ENCODE data around the gene WASHC3. TPM values are rescaled to one million over a fixed set of nuclear protein-coding genes. Genes with fewer than 3 reads are reported as not detected.

The WASHC3 gene
- total and polyA plus RNA-seq, 2 donors (not counting 3 experiments of a cell fraction or from before 2014, with no cell fraction given), result 27.8 to 28.8 TPM

DNA sequence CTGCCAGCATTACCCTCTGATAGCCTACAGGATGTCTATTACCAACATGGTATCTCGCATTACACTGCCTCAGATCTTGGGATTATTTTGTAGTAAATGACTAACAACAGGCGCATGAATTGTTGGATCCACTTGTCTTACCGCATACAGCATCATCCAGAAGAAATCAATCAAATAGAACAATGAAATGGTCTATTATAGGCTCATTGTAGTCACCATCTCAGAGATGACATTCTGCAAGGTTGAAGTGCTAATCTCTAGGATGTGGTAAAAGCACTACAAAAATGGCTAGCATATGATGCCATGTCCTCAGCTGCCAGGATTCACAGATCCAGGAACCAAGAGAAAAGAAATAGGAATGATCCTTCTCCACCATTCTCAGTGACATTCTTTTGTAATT, 52.0 kb downstream of the WASHC3 start:
- TF ChIP-seq GATA2 (IDR thresholded peaks at IDR 0.05; ENCODE audit: insufficient read depth, insufficient read length, low read depth, low read length), result no peak
- no peak for TF ChIP-seq POLR2AphosphoS5 (IDR thresholded peaks at IDR 0.05; ENCODE audit: insufficient read depth, low read depth, low read length)
- TF ChIP-seq POLR2A (IDR thresholded peaks at IDR 0.05; ENCODE audit: low read depth, low read length), result no peak
- TF ChIP-seq CTCF (IDR thresholded peaks at IDR 0.05; ENCODE audit: extremely low read depth in 1 of 2, insufficient read depth in 1 of 2, low read depth in 1 of 2, low read length in 2 of 2), result no peak
- no peak for TF ChIP-seq MYC (IDR thresholded peaks at IDR 0.05; ENCODE audit: low read depth, low read length)
- TF ChIP-seq EZH2 (IDR thresholded peaks at IDR 0.05; ENCODE audit: borderline replicate concordance, low read depth, low read length, severe bottlenecking), result no peak
- no peak for TF ChIP-seq FOS (IDR thresholded peaks at IDR 0.05; ENCODE audit: borderline replicate concordance, insufficient read depth, low read length)
- no peak for TF ChIP-seq JUN (IDR thresholded peaks at IDR 0.05; ENCODE audit: borderline replicate concordance, insufficient read depth, insufficient read length, low read depth)
- TF ChIP-seq MAX (IDR thresholded peaks at IDR 0.05; ENCODE audit: insufficient read depth, insufficient read length), result no peak
- H3K9ac ChIP-seq (replicated peaks; ENCODE audit: extremely low read depth, insufficient read depth, low read length), result no peak overlapping the region
- H3K79me2 ChIP-seq (ENCODE audit: control insufficient read depth, insufficient read depth, low read length), result no peaks in the 10 kb centered on the region
- H3K9me3 ChIP-seq (replicated peaks; ENCODE audit: control insufficient read depth, insufficient read depth, low read length), result no peaks in the 10 kb centered on the region
- no peak overlapping the region for H3K27ac ChIP-seq (ENCODE audit: insufficient read depth, low read depth, low read length)
- CTCF ChIA-PET, result no interaction called here
- no peaks in the 10 kb centered on the region for H3K4me1 ChIP-seq (ENCODE audit: control insufficient read depth, extremely low read depth, insufficient read depth, low read length)
- POLR2A ChIA-PET, result no interaction called here
- H3K4me3 ChIP-seq (replicated peaks in 1 of 3; ENCODE audit: insufficient read depth in 1 of 3, low read depth in 1 of 3, low read length in 3 of 3), result no peak overlapping the region
- DNase-seq (ENCODE audit: low read depth, low spot score) (no peak), FAIRE-seq (no peak)
- H3K9me1 ChIP-seq (replicated peaks; ENCODE audit: control insufficient read depth, extremely low read depth, insufficient read depth, low read length), result no peaks in the 10 kb centered on the region
- no peak overlapping the region for H2AFZ ChIP-seq (ENCODE audit: low read depth, low read length)
- no peaks in the 10 kb centered on the region for H4K20me1 ChIP-seq (replicated peaks; ENCODE audit: control insufficient read depth, extremely low read depth, insufficient read depth, low read length)
- no TSS peak for BruUV-seq (replicated peaks)
- H3K27me3 ChIP-seq (ENCODE audit: control insufficient read depth in 2 of 2, insufficient read depth in 2 of 2, low read length in 2 of 2), result no peaks in the 10 kb centered on the region
- no peaks in the 10 kb centered on the region for H3K36me3 ChIP-seq (ENCODE audit: control insufficient read depth in 2 of 2, extremely low read depth in 1 of 2, insufficient read depth in 2 of 2, low read length in 2 of 2)
- intact Hi-C loops (cut with micrococcal nuclease) (no loop called here), dilution Hi-C loops (cut with MboI; ENCODE audit: extremely low pct_ligation_motif_present, low sequenced_read_pairs) (no loop called here)
- no peak overlapping the region for H3K4me2 ChIP-seq (ENCODE audit: insufficient read depth, low read length)

Measured in endothelial cell of umbilical vein (primary cell).